ENCODE results near the gene CELF4.

DNA sequence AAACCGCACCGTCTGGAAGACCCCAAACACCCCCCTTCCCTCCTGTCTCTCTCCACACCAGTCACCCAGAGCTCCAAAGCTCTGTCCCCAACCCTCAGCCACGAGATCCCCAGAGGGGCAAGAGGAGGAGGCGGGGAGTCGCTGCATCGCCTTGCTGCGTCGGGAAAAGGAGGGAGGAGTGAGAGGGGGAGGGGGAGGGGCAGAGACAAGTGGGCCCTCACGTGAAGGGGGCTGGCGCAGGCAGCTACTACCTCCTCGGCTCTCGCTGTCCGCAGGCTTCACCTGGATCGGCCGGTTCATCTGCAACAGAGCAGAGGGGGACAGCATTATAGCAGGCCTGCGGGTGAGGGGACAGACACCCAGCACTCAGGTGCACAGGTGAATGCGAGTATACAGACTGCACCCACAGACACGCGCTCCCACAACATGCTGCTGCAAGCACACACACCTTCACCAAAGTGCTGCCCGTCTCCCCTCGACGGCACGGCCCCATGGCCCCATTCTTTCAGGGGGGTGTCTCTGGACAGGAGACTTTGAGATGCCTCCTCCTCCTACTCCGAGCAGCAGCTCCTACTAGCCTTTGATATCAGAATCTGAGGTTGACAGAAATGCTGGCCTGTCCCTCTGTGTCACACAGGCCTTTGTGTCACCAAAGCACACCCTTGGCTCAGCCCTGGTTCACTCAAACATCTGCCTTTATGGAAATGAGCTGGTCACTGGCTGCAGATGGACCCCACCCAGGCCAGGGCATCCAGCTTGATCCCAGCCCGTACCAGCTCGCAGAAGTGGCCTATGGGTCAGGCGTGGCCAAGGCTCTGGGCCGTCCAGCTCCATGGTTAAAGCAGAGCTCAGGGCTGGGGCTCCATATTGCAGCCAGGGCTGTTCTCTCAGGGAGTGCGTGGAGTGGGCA is 243.8 kb downstream of the CELF4 start:
- TF ChIP-seq, protein P1, sequence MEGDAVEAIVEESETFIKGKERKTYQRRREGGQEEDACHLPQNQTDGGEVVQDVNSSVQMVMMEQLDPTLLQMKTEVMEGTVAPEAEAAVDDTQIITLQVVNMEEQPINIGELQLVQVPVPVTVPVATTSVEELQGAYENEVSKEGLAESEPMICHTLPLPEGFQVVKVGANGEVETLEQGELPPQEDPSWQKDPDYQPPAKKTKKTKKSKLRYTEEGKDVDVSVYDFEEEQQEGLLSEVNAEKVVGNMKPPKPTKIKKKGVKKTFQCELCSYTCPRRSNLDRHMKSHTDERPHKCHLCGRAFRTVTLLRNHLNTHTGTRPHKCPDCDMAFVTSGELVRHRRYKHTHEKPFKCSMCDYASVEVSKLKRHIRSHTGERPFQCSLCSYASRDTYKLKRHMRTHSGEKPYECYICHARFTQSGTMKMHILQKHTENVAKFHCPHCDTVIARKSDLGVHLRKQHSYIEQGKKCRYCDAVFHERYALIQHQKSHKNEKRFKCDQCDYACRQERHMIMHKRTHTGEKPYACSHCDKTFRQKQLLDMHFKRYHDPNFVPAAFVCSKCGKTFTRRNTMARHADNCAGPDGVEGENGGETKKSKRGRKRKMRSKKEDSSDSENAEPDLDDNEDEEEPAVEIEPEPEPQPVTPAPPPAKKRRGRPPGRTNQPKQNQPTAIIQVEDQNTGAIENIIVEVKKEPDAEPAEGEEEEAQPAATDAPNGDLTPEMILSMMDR (IDR thresholded peaks at IDR 0.05 in 8 of 11, conservative IDR thresholded peaks at IDR 0.05 in 3 of 11) = no peak
- TF ChIP-seq POLR2A (IDR thresholded peaks at IDR 0.05) = no peak
- no peak for TF ChIP-seq POLR2AphosphoS5 (IDR thresholded peaks at IDR 0.05)

Data from spleen (tissue), 7 donors.